ENCODE data around the gene DOCK8.

The DOCK8 gene

GRCh38 chr9:248278-248961 lies 33.8 kb downstream of the DOCK8 start:
- no peaks in the 10 kb centered on the region for H4K20me1 ChIP-seq (ENCODE audit: insufficient read depth, low read length)
- H3K79me2 ChIP-seq (ENCODE audit: low read length), result no peaks in the 10 kb centered on the region
- H3K27ac ChIP-seq (ENCODE audit: low read length), result no peak overlapping the region
- H3K4me2 ChIP-seq (ENCODE audit: low read depth, low read length), result no peak overlapping the region
- no peaks in the 10 kb centered on the region for H3K9me3 ChIP-seq (replicated peaks; ENCODE audit: insufficient read depth, low read length)
- no peaks in the 10 kb centered on the region for H3K27me3 ChIP-seq (replicated peaks; ENCODE audit: insufficient read depth, low read length)
- H3K36me3 ChIP-seq (replicated peaks; ENCODE audit: insufficient read depth, low read length), result no peaks in the 10 kb centered on the region
- H3K4me3 ChIP-seq (ENCODE audit: low read length), result no peak overlapping the region
- H3K9me2 ChIP-seq (replicated peaks; ENCODE audit: insufficient read depth, low read length), result no peaks in the 10 kb centered on the region
- no peak for DNase-seq
- no peaks in the 10 kb centered on the region for H3F3A ChIP-seq (ENCODE audit: insufficient read depth, low read length)
- no peaks in the 10 kb centered on the region for H3K4me1 ChIP-seq (ENCODE audit: low read length)
- no peak overlapping the region for H3K9ac ChIP-seq (ENCODE audit: low read length)
- no peak overlapping the region for H2AFZ ChIP-seq (ENCODE audit: low read length)
- no peak for TF ChIP-seq CTCF (IDR thresholded peaks at IDR 0.05; ENCODE audit: low read length)
- TF ChIP-seq EZH2phosphoT487 (IDR thresholded peaks at IDR 0.05; ENCODE audit: low read length), result no peak
- TF ChIP-seq EZH2 (optimal IDR thresholded peaks at IDR 0.05; ENCODE audit: low read depth, low read length), result no peak

DNA sequence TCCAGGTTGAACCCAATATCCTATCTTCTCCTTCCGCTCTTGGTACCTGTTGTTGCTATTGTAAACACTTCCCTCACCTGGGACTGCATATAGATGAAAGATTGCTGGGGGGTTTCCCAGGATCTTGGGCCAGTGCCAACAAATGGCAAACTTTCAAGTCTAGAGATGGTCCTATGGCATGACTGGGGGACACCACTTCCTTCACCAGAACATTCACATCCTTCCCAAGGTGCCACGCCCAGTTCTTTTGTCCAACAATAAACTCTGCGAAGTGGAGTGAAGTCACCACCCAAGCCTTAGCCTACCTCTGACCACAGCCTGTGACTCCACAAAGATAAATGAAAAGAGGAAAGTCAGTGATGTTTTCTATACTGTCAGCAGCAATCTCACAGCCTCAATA lies 34.4 kb downstream of the DOCK8 start:
- Histone ChIP-seq H3K4me3 (ENCODE audit: low read length) (no peak overlapping the region), H3K9me3 (replicated peaks; ENCODE audit: insufficient read depth, low read length) (no peaks in the 10 kb centered on the region), H3K27ac (ENCODE audit: low read length) (no peak overlapping the region), H3K79me2 (ENCODE audit: low read length) (no peaks in the 10 kb centered on the region), H3K4me1 (ENCODE audit: low read length) (no peaks in the 10 kb centered on the region), H4K20me1 (ENCODE audit: insufficient read depth, low read length) (no peaks in the 10 kb centered on the region), H3K9ac (ENCODE audit: low read length) (no peak overlapping the region), H3K27me3 (replicated peaks; ENCODE audit: insufficient read depth, low read length) (no peaks in the 10 kb centered on the region), H2AFZ (ENCODE audit: low read length) (no peak overlapping the region), H3K9me2 (replicated peaks; ENCODE audit: insufficient read depth, low read length) (no peaks in the 10 kb centered on the region), H3F3A (ENCODE audit: insufficient read depth, low read length) (no peaks in the 10 kb centered on the region), H3K4me2 (ENCODE audit: low read depth, low read length) (no peak overlapping the region), H3K36me3 (replicated peaks; ENCODE audit: insufficient read depth, low read length) (no peaks in the 10 kb centered on the region)
- no peak for DNase-seq
- TF ChIP-seq EZH2 (optimal IDR thresholded peaks at IDR 0.05; ENCODE audit: low read depth, low read length) (no peak), EZH2phosphoT487 (IDR thresholded peaks at IDR 0.05; ENCODE audit: low read length) (no peak), CTCF (IDR thresholded peaks at IDR 0.05; ENCODE audit: low read length) (no peak)

- no peaks in the 10 kb centered on the region for H3K27me3 ChIP-seq (replicated peaks; ENCODE audit: insufficient read depth, low read length)
- no peaks in the 10 kb centered on the region for H3F3A ChIP-seq (ENCODE audit: insufficient read depth, low read length)
- no peaks in the 10 kb centered on the region for H4K20me1 ChIP-seq (ENCODE audit: insufficient read depth, low read length)
- H3K27ac ChIP-seq (ENCODE audit: low read length), result no peak overlapping the region
- TF ChIP-seq EZH2 (optimal IDR thresholded peaks at IDR 0.05; ENCODE audit: low read depth, low read length) (no peak), CTCF (IDR thresholded peaks at IDR 0.05; ENCODE audit: low read length) (no peak), EZH2phosphoT487 (IDR thresholded peaks at IDR 0.05; ENCODE audit: low read length) (no peak)
- no peak overlapping the region for H2AFZ ChIP-seq (ENCODE audit: low read length)
- no peaks in the 10 kb centered on the region for H3K79me2 ChIP-seq (ENCODE audit: low read length)
- H3K36me3 ChIP-seq (replicated peaks; ENCODE audit: insufficient read depth, low read length), result no peaks in the 10 kb centered on the region
- H3K4me2 ChIP-seq (ENCODE audit: low read depth, low read length), result no peak overlapping the region
- no peaks in the 10 kb centered on the region for H3K4me1 ChIP-seq (ENCODE audit: low read length)
- no peaks in the 10 kb centered on the region for H3K9me2 ChIP-seq (replicated peaks; ENCODE audit: insufficient read depth, low read length)
- no peak overlapping the region for H3K4me3 ChIP-seq (ENCODE audit: low read length)
- H3K9ac ChIP-seq (ENCODE audit: low read length), result no peak overlapping the region
- no peak for DNase-seq
- H3K9me3 ChIP-seq (replicated peaks; ENCODE audit: insufficient read depth, low read length), result no peaks in the 10 kb centered on the region
Observed at GRCh38 chr9:250039-250438, 35.4 kb downstream of the DOCK8 start.
